Keratinocyte (primary cell): ENCODE results near the gene WNT9A.

Experiments used
- CTCF ChIP-seq, 3 experiments: IDR thresholded peaks in 1 of 3; conservative IDR thresholded peaks in 1 of 3; optimal IDR thresholded peaks in 1 of 3; 2 replicates in 2 of 3; 3 replicates in 1 of 3; pipeline versions ENCODE3 to v1.5.1; 2011; ENCODE audit warnings: low read length in 3 of 3, mild to moderate bottlenecking in 3 of 3, moderate library complexity in 2 of 3, control low read depth in 1 of 3, inconsistent platforms in 1 of 3; ENCODE audit not compliant: insufficient read depth in 2 of 3; ENCODE audit errors: extremely low read depth in 1 of 3
- EZH2 ChIP-seq: IDR thresholded peaks from one replicate; pipeline ENCODE4 v1.6.1; 2012; ENCODE audit warnings: inconsistent platforms, mild to moderate bottlenecking, low read length, moderate library complexity

- TF ChIP-seq CTCF (optimal IDR thresholded peaks at IDR 0.05 in 1 of 3, IDR thresholded peaks at IDR 0.05 in 1 of 3, conservative IDR thresholded peaks at IDR 0.05 in 1 of 3; ENCODE audit: extremely low read depth in 1 of 3, insufficient read depth in 2 of 3, low read length in 3 of 3) = no peak
- TF ChIP-seq EZH2 = no peak
These were observed 8.1 kb upstream of the WNT9A start for GRCh38 chr1:227955808-227956207.
